Measurements from ENCODE around the gene LMO7. TPM values are rescaled to one million over a fixed set of nuclear protein-coding genes. Genes with fewer than 3 reads are reported as not detected.

The LMO7 gene
- total RNA-seq, result 100 to 1,000 TPM; 360 to 669 TPM
- 100 to 1,000 TPM; 123 to 214 (median 197) TPM for polyA plus RNA-seq (ENCODE audit: insufficient read length in 6 of 6)
- long read RNA-seq, donor 1, transcript LMO7-227 (1 exons, 2,039 nt), result major isoform, 26 of 80 reads
- long read RNA-seq, donor 1, transcript LMO7-222 (2 exons, 599 nt), result minor isoform, 5 of 80 reads
- long read RNA-seq, donor 1, partial matches to known transcripts, result 42 of 80 reads
- long read RNA-seq, donor 1, other reads (novel, unspliced or antisense), result 0 of 80 reads
- long read RNA-seq, donor 2, transcript LMO7-222 (2 exons, 599 nt), result minor isoform, 5 of 38 reads
- long read RNA-seq, donor 2, transcript LMO7-227 (1 exons, 2,039 nt), result major isoform, 21 of 38 reads
- long read RNA-seq, donor 2, partial matches to known transcripts, result 8 of 38 reads
- long read RNA-seq, donor 2, other reads (novel, unspliced or antisense), result 0 of 38 reads
- long read RNA-seq, donor 3, transcript LMO7-227 (1 exons, 2,039 nt), result major isoform, 7 of 7 reads
- long read RNA-seq, donor 3, partial matches to known transcripts, result 0 of 7 reads
- long read RNA-seq, donor 3, other reads (novel, unspliced or antisense), result 0 of 7 reads
- long read RNA-seq, donor 4, partial matches to known transcripts, result 127 of 162 reads
- long read RNA-seq, donor 4, other reads (novel, unspliced or antisense), result 33 of 162 reads
- long read RNA-seq, donor 5, transcript LMO7-227 (1 exons, 2,039 nt), result major isoform, 21 of 28 reads
- long read RNA-seq, donor 5, partial matches to known transcripts, result 5 of 28 reads
- long read RNA-seq, donor 5, other reads (novel, unspliced or antisense), result 0 of 28 reads
- long read RNA-seq, donor 6, transcript LMO7-227 (1 exons, 2,039 nt), result major isoform, 14 of 18 reads
- long read RNA-seq, donor 6, partial matches to known transcripts, result 0 of 18 reads
- long read RNA-seq, donor 6, other reads (novel, unspliced or antisense), result 0 of 18 reads
- long read RNA-seq, donor 7, transcript LMO7-227 (1 exons, 2,039 nt), result major isoform, 7 of 7 reads
- long read RNA-seq, donor 7, partial matches to known transcripts, result 0 of 7 reads
- long read RNA-seq, donor 7, other reads (novel, unspliced or antisense), result 0 of 7 reads
- long read RNA-seq, donor 8, transcript LMO7-227 (1 exons, 2,039 nt), result major isoform, 5 of 6 reads
- long read RNA-seq, donor 8, partial matches to known transcripts, result 0 of 6 reads
- long read RNA-seq, donor 8, other reads (novel, unspliced or antisense), result 0 of 6 reads
- long read RNA-seq, donor 9, partial matches to known transcripts, result 0 of 2 reads
- long read RNA-seq, donor 9, other reads (novel, unspliced or antisense), result 0 of 2 reads
- long read RNA-seq, donor 10, partial matches to known transcripts, result 43 of 56 reads
- long read RNA-seq, donor 10, other reads (novel, unspliced or antisense), result 13 of 56 reads
- long read RNA-seq, donor 11, result 0 reads
- long read RNA-seq, donor 12, transcript LMO7-227 (1 exons, 2,039 nt), result major isoform, 14 of 15 reads
- long read RNA-seq, donor 12, partial matches to known transcripts, result 0 of 15 reads
- long read RNA-seq, donor 12, other reads (novel, unspliced or antisense), result 0 of 15 reads

DNA sequence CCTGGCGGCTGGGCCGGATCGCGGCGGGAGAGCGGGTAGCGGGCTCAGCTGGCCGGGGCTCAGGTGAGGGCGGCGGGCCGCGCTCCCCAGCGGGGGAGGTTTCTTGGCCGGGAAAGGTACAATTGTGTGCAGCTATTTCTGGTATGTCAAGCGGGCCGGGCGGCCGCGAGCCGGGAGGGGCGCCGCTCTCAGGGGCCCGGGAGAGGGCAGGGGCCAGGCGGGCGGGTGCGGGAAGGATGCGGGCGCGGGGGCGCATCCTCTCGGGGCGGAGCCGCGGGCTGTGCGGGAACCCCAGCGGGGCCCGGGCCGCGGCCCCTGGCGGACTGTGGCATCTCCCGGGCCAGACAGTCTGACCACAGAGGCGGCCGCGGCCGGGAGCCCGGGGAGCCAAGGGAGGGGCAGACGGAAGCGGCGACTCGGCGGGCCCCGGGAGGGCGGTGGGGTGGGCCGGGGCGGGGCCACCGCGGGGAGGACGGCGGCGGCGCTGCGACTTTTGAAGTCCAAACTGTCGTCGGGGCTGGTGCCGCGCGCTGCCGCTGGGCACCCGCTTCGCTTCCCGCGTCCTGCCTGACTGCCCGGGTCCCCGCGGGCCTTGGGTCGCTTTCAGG, at the start of gene LMO7:
Gene LMO7, plus strand, starts transcription at position 503 of the 608 bp plus-strand sequence. CDS start 328 bp downstream, outside the sequence.
- TF ChIP-seq, protein P1, sequence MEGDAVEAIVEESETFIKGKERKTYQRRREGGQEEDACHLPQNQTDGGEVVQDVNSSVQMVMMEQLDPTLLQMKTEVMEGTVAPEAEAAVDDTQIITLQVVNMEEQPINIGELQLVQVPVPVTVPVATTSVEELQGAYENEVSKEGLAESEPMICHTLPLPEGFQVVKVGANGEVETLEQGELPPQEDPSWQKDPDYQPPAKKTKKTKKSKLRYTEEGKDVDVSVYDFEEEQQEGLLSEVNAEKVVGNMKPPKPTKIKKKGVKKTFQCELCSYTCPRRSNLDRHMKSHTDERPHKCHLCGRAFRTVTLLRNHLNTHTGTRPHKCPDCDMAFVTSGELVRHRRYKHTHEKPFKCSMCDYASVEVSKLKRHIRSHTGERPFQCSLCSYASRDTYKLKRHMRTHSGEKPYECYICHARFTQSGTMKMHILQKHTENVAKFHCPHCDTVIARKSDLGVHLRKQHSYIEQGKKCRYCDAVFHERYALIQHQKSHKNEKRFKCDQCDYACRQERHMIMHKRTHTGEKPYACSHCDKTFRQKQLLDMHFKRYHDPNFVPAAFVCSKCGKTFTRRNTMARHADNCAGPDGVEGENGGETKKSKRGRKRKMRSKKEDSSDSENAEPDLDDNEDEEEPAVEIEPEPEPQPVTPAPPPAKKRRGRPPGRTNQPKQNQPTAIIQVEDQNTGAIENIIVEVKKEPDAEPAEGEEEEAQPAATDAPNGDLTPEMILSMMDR (IDR thresholded peaks at IDR 0.05), result no peak
- ATAC-seq (peak; percentile 86), DNase-seq (peak; percentile 30 to 88 (median 62))
- Histone ChIP-seq H3K4me1 (peaks cover 8 to 22% of the 10 kb centered on the region in 2 donors), H3K27me3 (peaks cover 0 to 37% of the 10 kb centered on the region in 2 donors), H3K4me3 (peak within 1 kb of the TSS; percentile 58 to 67), H3K27ac (peak within 1 kb of the TSS; percentile 60 to 72), H3K9me3 (no peaks in the 10 kb centered on the region), H3K36me3 (no peaks in the 10 kb centered on the region)
- intact Hi-C loops (cut with DNase I), result no loop called here

DNA sequence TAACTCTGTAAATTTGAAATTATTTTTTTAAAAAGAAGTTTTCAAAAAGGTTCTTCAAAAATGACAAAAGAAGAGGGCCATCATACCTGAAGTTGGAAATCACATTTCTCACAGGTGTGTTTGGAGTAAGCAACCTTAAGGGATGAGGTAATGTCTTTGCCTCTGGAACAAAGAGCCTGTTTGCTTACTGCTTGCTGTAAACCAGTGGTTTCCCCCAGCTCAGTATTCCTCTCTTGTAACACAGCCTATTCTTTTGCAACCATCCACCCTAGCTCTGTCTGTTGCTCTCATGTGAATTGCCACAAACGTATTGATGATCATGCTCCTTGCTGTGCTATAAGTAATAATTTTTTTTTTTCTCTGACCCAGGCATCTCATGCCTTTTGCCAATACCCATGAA, 48.5 kb upstream of the LMO7 start:
- Histone ChIP-seq H3K27ac (no peak overlapping the region), H3K4me1 (no peaks in the 10 kb centered on the region), H3K4me3 (no peak overlapping the region), H3K27me3 (no peaks in the 10 kb centered on the region), H3K36me3 (peaks cover 0 to 12% of the 10 kb centered on the region in 2 donors), H3K9me3 (peaks cover 0 to 5% of the 10 kb centered on the region in 2 donors)
- ATAC-seq, result no peak
- DNase-seq, result no peak
- TF ChIP-seq, protein P1 (IDR thresholded peaks at IDR 0.05), result no peak
- intact Hi-C loops (cut with DNase I), result no loop called here

DNA sequence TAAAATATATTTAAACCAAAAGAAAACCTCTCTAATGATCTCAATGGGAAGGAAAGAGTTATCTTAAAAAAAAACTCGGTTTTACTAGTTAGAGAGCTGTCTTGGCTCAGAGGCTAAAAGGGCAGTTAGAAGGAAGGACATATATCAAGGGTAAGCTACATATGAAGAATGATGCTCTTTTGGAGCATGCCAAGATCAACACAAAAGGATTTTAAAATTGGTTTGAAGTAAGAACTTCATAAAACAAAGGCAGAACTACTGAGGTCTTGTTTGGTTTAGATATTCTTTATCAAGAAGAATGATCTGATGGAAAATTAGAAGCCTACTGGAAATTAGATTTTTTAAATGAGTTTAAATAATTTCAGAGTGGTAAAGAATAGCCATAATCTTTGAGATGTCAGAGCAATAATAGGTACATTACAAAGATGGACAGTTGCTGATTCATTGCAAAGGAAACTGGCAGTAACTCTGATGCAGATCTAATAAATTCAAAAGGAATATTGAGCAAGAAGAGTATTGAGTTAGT, 39.4 kb upstream of the LMO7 start:
- no peak overlapping the region for H3K27ac ChIP-seq
- no peak for ATAC-seq
- no peaks in the 10 kb centered on the region for H3K27me3 ChIP-seq
- peaks cover 0 to 8% of the 10 kb centered on the region in 2 donors for H3K36me3 ChIP-seq
- H3K4me1 ChIP-seq, result no peaks in the 10 kb centered on the region
- intact Hi-C loops (cut with DNase I), result no loop called here
- H3K9me3 ChIP-seq, result no peaks in the 10 kb centered on the region
- no peak for DNase-seq
- H3K4me3 ChIP-seq, result no peak overlapping the region
- TF ChIP-seq, protein P1 (IDR thresholded peaks at IDR 0.05), result no peak

DNA sequence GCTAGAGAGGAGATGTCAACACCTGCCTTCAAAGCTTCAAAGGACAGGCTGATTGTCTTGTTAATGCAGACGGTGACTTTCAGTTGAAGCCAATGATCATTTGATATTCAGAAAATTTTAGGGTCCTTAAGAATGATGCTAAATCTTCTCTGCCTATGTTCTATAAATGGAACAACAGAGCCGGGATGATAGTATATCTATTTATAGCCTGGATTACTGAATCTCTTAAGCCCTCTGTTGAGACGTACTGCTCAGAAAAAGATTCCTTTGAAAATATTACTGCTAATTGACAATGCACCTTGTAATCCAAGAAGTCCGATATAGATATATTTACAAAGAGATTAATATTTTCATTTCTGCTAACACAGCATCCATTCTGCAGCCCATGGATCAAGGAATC, 35.8 kb upstream of the LMO7 start:
- no peaks in the 10 kb centered on the region for H3K27me3 ChIP-seq
- TF ChIP-seq, protein P1 (IDR thresholded peaks at IDR 0.05), result no peak
- no peak overlapping the region for H3K4me3 ChIP-seq
- H3K4me1 ChIP-seq, result no peaks in the 10 kb centered on the region
- H3K27ac ChIP-seq, result no peak overlapping the region
- no peaks in the 10 kb centered on the region for H3K9me3 ChIP-seq
- no peak for DNase-seq
- ATAC-seq, result no peak
- H3K36me3 ChIP-seq, result peaks cover 0 to 12% of the 10 kb centered on the region in 2 donors
- intact Hi-C loops (cut with DNase I), result no loop called here
